GM18861 (cell line): ENCODE measurements around the gene C22orf23.
"Not testable (repeated sequence)": the region's sequence is repeated elsewhere in the genome, so short reads cannot be mapped to it uniquely, and the experiment has no call there.

Source experiments
- ATAC-seq: cut with Tn5 transposase; IDR thresholded peaks from one replicate; pipeline ENCODE4 v1.9.1; 2021; ENCODE audit not compliant: unreplicated experiment

The C22orf23 gene

GRCh38 chr22:37982938-37983859 is 29.8 kb upstream of the C22orf23 start:
- ATAC-seq = no peak

- ATAC-seq = no peak
Measured at GRCh38 chr22:37982151-37982785, 28.9 kb upstream of the C22orf23 start.

- no peak for ATAC-seq
Measured at GRCh38 chr22:37981282-37982011, 28.0 kb upstream of the C22orf23 start.

GRCh38 chr22:37979782-37980181 is 26.4 kb upstream of the C22orf23 start:
- no peak for ATAC-seq

- no peak for ATAC-seq
Measured at GRCh38 chr22:37976547-37976946, 23.1 kb upstream of the C22orf23 start.

GRCh38 chr22:37976022-37976421 is 22.6 kb upstream of the C22orf23 start:
- not testable (repeated sequence) for ATAC-seq

- no peak for ATAC-seq
Measured at GRCh38 chr22:37975153-37975552, 21.8 kb upstream of the C22orf23 start.

- ATAC-seq = no peak
Measured at GRCh38 chr22:37973271-37974170, 20.1 kb upstream of the C22orf23 start.

GRCh38 chr22:37972527-37972926 is 19.1 kb upstream of the C22orf23 start:
- no peak for ATAC-seq

GRCh38 chr22:37971475-37972434 is 18.4 kb upstream of the C22orf23 start:
- no peak for ATAC-seq

GRCh38 chr22:37970864-37971263 is 17.5 kb upstream of the C22orf23 start:
- ATAC-seq = no peak

GRCh38 chr22:37968452-37969251 is 15.3 kb upstream of the C22orf23 start:
- no peak for ATAC-seq

GRCh38 chr22:37967637-37968451 is 14.4 kb upstream of the C22orf23 start:
- no peak for ATAC-seq

- no peak for ATAC-seq
Measured at GRCh38 chr22:37967147-37967546, 13.7 kb upstream of the C22orf23 start.

GRCh38 chr22:37965940-37966664 is 12.7 kb upstream of the C22orf23 start:
- ATAC-seq = no peak

GRCh38 chr22:37961062-37961461 is 7.7 kb upstream of the C22orf23 start:
- ATAC-seq = no peak

- ATAC-seq = no peak
Measured at GRCh38 chr22:37959231-37959825, 5.9 kb upstream of the C22orf23 start.
